ENCODE data around the gene TKTL1. TPM values are rescaled to one million over a fixed set of nuclear protein-coding genes. Genes with fewer than 3 reads are reported as not detected.

The TKTL1 gene
- total and polyA plus RNA-seq, 2 of the 4 experiments (the other 2 are of a cell fraction): not detected

- TF ChIP-seq ELK1 (IDR thresholded peaks at IDR 0.05; ENCODE audit: borderline replicate concordance, low read depth, low read length): no peak
These were observed 55.8 kb downstream of the TKTL1 start (continued) for GRCh38 chrX:154351183-154352011.

- Histone ChIP-seq H3K14ac (replicated peaks; ENCODE audit: low read depth, low read length) (no peak overlapping the region), H3K9ac (ENCODE audit: low read depth, low read length) (no peak overlapping the region), H4K5ac (ENCODE audit: low read depth, low read length) (no peak overlapping the region), H3K4me3 (ENCODE audit: insufficient read depth, low read depth, low read length) (no peak overlapping the region), H3K27me3 (ENCODE audit: control insufficient read depth, insufficient read depth, low read length) (no peaks in the 10 kb centered on the region), H2AK5ac (ENCODE audit: low read depth, low read length) (no peak overlapping the region), H2BK120ac (ENCODE audit: low read depth, low read length) (no peak overlapping the region), H3K4me1 (ENCODE audit: control insufficient read depth, insufficient read depth, low read length) (no peaks in the 10 kb centered on the region), H2BK15ac (ENCODE audit: low read depth, low read length) (no peak overlapping the region), H2AK9ac (replicated peaks; ENCODE audit: low read depth, low read length, poor library complexity) (no peak overlapping the region), H3K56ac (ENCODE audit: extremely low read depth, insufficient read depth, low read length) (no peak overlapping the region), H4K8ac (ENCODE audit: low read depth in 2 of 2, low read length in 2 of 2) (no peak overlapping the region), H3K4ac (ENCODE audit: low read depth, low read length) (no peak overlapping the region), H4K91ac (ENCODE audit: insufficient read depth, low read depth, low read length) (no peak overlapping the region), H3K9me1 (ENCODE audit: insufficient read depth, low read length) (no peaks in the 10 kb centered on the region), H3K23ac (ENCODE audit: low read depth, low read length) (no peak overlapping the region), H3K9me3 (ENCODE audit: control insufficient read depth, insufficient read depth, low read length) (no peaks in the 10 kb centered on the region; the same call in 1 of the 2 replicates), H2AFZ (replicated peaks; ENCODE audit: low read length, poor library complexity) (no peak overlapping the region), H2BK20ac (ENCODE audit: low read depth, low read length) (no peak overlapping the region), H3K27ac (ENCODE audit: insufficient read depth, low read length) (no peak overlapping the region), H3K4me2 (ENCODE audit: low read depth, low read length) (no peak overlapping the region), H3K36me3 (ENCODE audit: control insufficient read depth, insufficient read depth, low read length) (peaks cover 89% of the 10 kb centered on the region), H4K20me1 (ENCODE audit: insufficient read depth, low read length) (peaks cover 98% of the 10 kb centered on the region), H2BK5ac (ENCODE audit: low read depth, low read length, poor library complexity, severe bottlenecking) (no peak overlapping the region), H3K79me1 (ENCODE audit: low read depth in 1 of 2, low read length in 2 of 2) (peaks cover 3 to 35% of the 10 kb centered on the region in 2 experiments; a peak in 3 of 4 replicates), H3K18ac (ENCODE audit: low read depth, low read length) (no peak overlapping the region)
- no peak for ATAC-seq (ENCODE audit: low read depth)
- TF ChIP-seq RAD21 (IDR thresholded peaks at IDR 0.05; ENCODE audit: low read length) (no peak), POLR2A (IDR thresholded peaks at IDR 0.05; ENCODE audit: low read depth, low read length) (no peak), BHLHE40 (IDR thresholded peaks at IDR 0.05; ENCODE audit: low read depth, low read length) (no peak), SMC3 (IDR thresholded peaks at IDR 0.05; ENCODE audit: low read depth, low read length) (no peak)
- no peak for DNase-seq
- WGBS, 2 experiments (ENCODE audit: extremely low coverage in 2 of 2, insufficient read length in 1 of 2): 50% methylated on average over 1 of the region's 14 CpGs; no CpG with 5 or more reads in 1 of the 2 experiments
- no TSS peak for BruUV-seq (replicated peaks)
- CTCF ChIA-PET: no interaction called here
- dilution Hi-C loops (cut with HindIII; ENCODE audit: low sequenced_read_pairs, unreplicated experiment): no loop called here
- in situ Hi-C loops (cut with MboI; ENCODE audit: low sequenced_read_pairs): no loop called here
- intact Hi-C loops (cut with micrococcal nuclease): no loop called here
- POLR2A ChIA-PET (ENCODE audit: unreplicated experiment): no interaction called here
These were observed 56.4 kb downstream of the TKTL1 start for GRCh38 chrX:154352012-154352401.
